Adrenal gland (tissue), 5 donors: Measurements from ENCODE around the gene CRYGN.

Experiments used
- POLR2A ChIP-seq, 2 donors: fragments of 450-650 bp; IDR thresholded peaks; one replicate each; pipeline ENCODE4 v1.6.1; 2017; ENCODE audit warnings: antibody characterized with exemption in 2 of 2, mild to moderate bottlenecking in 2 of 2, moderate library complexity in 1 of 2
- TF ChIP-seq, protein P1 (sequence below), 6 experiments: fragments of 450-650 bp in 4 of 6; fragments of 200-600 bp in 2 of 6; sonication (generic) in 1 of 6; IDR thresholded peaks; 1 replicate in 5 of 6; 2 replicates in 1 of 6; pipeline versions ENCODE4 v1.5.1 to v1.8.0; 2016 to 2021; ENCODE audit warnings: antibody characterized with exemption in 6 of 6, mild to moderate bottlenecking in 2 of 6, moderate library complexity in 1 of 6
- donor health status: DM: no; HTN: no; CAD: no.

GRCh38 chr7:151402029-151402835 lies 37.7 kb downstream of the CRYGN start:
- TF ChIP-seq, protein P1, sequence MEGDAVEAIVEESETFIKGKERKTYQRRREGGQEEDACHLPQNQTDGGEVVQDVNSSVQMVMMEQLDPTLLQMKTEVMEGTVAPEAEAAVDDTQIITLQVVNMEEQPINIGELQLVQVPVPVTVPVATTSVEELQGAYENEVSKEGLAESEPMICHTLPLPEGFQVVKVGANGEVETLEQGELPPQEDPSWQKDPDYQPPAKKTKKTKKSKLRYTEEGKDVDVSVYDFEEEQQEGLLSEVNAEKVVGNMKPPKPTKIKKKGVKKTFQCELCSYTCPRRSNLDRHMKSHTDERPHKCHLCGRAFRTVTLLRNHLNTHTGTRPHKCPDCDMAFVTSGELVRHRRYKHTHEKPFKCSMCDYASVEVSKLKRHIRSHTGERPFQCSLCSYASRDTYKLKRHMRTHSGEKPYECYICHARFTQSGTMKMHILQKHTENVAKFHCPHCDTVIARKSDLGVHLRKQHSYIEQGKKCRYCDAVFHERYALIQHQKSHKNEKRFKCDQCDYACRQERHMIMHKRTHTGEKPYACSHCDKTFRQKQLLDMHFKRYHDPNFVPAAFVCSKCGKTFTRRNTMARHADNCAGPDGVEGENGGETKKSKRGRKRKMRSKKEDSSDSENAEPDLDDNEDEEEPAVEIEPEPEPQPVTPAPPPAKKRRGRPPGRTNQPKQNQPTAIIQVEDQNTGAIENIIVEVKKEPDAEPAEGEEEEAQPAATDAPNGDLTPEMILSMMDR (IDR thresholded peaks at IDR 0.05): no peak
- TF ChIP-seq POLR2A (IDR thresholded peaks at IDR 0.05): no peak
